Upper lobe of left lung (tissue), 6 donors: ENCODE measurements around the gene CUL9. TPM values are rescaled to one million over a fixed set of nuclear protein-coding genes. Genes with fewer than 3 reads are reported as not detected.

Experiments
- ATAC-seq, 2 donors: fragments of 200-7000 bp; cut with Tn5 transposase; one replicate each; pipeline ENCODE4 v1.9.1; 2022; ENCODE audit warnings: mild to moderate bottlenecking in 2 of 2, moderate library complexity in 2 of 2; ENCODE audit not compliant: low FRiP score in 2 of 2
- DNase-seq, 2 donors: peaks; one replicate each; pipeline ENCODE4 v3.0.0-alpha.2; 2019 to 2020
- H3K27ac ChIP-seq, 4 donors: fragments of 200-600 bp; sonication (generic); one replicate each; pipeline ENCODE4 v1.5.1; 2016 to 2019
- H3K27me3 ChIP-seq, 4 donors: fragments of 200-600 bp; sonication (generic); one replicate each; pipeline ENCODE4 v1.5.1; 2017 to 2019
- H3K36me3 ChIP-seq, 4 donors: fragments of 200-600 bp; sonication (generic); one replicate each; pipeline ENCODE4 v1.5.1; 2016 to 2019
- H3K4me1 ChIP-seq, 4 donors: fragments of 200-600 bp; sonication (generic); one replicate each; pipeline ENCODE4 v1.5.1; 2018 to 2019
- H3K4me3 ChIP-seq, 4 donors: fragments of 200-600 bp; sonication (generic); one replicate each; pipeline ENCODE4 v1.5.1; 2017 to 2019; ENCODE audit warnings: mild to moderate bottlenecking in 2 of 4, moderate library complexity in 1 of 4
- H3K9me3 ChIP-seq, 4 donors: fragments of 200-600 bp; sonication (generic); one replicate each; pipeline ENCODE4 v1.5.1; 2018 to 2019
- CTCF ChIP-seq, 6 experiments: fragments of 450-650 bp in 4 of 6; fragments of 200-600 bp in 2 of 6; sonication (generic) in 2 of 6; IDR thresholded peaks; one replicate each; pipeline ENCODE4 v1.5.1; 2016 to 2019; ENCODE audit warnings: antibody characterized with exemption in 6 of 6
- EP300 ChIP-seq, 4 donors: sonication (generic); formaldehyde crosslinking; IDR thresholded peaks; one replicate each; pipeline ENCODE4 v1.5.1; 2017; ENCODE audit warnings: antibody characterized with exemption in 4 of 4, control low read depth in 2 of 4
- POLR2A ChIP-seq, 4 donors: fragments of 450-650 bp; IDR thresholded peaks; one replicate each; pipeline ENCODE4 v1.5.1; 2016 to 2017; ENCODE audit warnings: antibody characterized with exemption in 4 of 4, mild to moderate bottlenecking in 2 of 4
- POLR2AphosphoS5 ChIP-seq, 2 donors: sonication (generic); formaldehyde crosslinking; IDR thresholded peaks; one replicate each; pipeline ENCODE4 v1.5.1; 2017; ENCODE audit warnings: antibody characterized with exemption in 2 of 2
- WGBS, 2 donors: methylation state at CpG; one replicate each; pipeline ENCODE4 v1.1.5; 2017 to 2018; 5-methylcytosine and 5-hydroxymethylcytosine counted together
- total RNA-seq, 6 donors: library from RNA; depleted of rRNA in 4 of 6; stranded (reverse); fragments of >200 nt in 4 of 6; gene quantifications; one replicate each; pipeline versions ENCODE4 v1.1.0 to v1.2.1, GENCODE V29; 2016 to 2021
- donor health status: DM: no; HTN: no; CAD: no; lungs with moderate emphysema.
- donor health status: DM: no; HTN: yes; CAD: no; lungs with severe emphysema.

Gene CUL9
- total RNA-seq, 6 donors from 2014 or later: 26.9 to 105 (median 47.5) TPM

- H3K4me1 ChIP-seq: peaks cover 7 to 22% (median 9%) of the 10 kb centered on the region in 4 donors
- H3K27me3 ChIP-seq: peaks cover 0 to 15% (median 7%) of the 10 kb centered on the region in 4 donors
- H3K9me3 ChIP-seq: no peaks in the 10 kb centered on the region
- H3K27ac ChIP-seq: no peak within 1 kb of the TSS
- ATAC-seq (no peak), DNase-seq (peak in 1 of 2 donors; percentile 86)
- H3K4me3 ChIP-seq: no peak within 1 kb of the TSS
- 22% methylated on average over 20 of the region's 47 CpGs for whole genome bisulfite sequencing, 2 donors
- TF ChIP-seq POLR2AphosphoS5 (IDR thresholded peaks at IDR 0.05) (no peak), EP300 (IDR thresholded peaks at IDR 0.05) (no peak), POLR2A (IDR thresholded peaks at IDR 0.05) (no peak), CTCF (IDR thresholded peaks at IDR 0.05) (no peak)
- no peaks in the 10 kb centered on the region for H3K36me3 ChIP-seq
These were observed 61.1 kb downstream of the CUL9 start, which contains the start of gene TTBK1 for GRCh38 chr6:43242908-43243663. Gene TTBK1, plus strand, starts transcription at chr6:43243481. Its CDS starts 3,180 bp downstream, at chr6:43246661.

GRCh38 chr6:43243664-43244321, 61.8 kb downstream of the CUL9 start:
- no peak for TF ChIP-seq CTCF (IDR thresholded peaks at IDR 0.05)
- no peak for TF ChIP-seq EP300 (IDR thresholded peaks at IDR 0.05)
- no peak for TF ChIP-seq POLR2AphosphoS5 (IDR thresholded peaks at IDR 0.05)
- no peak for TF ChIP-seq POLR2A (IDR thresholded peaks at IDR 0.05)
- peaks cover 0 to 15% (median 7%) of the 10 kb centered on the region in 4 donors for H3K27me3 ChIP-seq
- no peaks in the 10 kb centered on the region for H3K9me3 ChIP-seq
- H3K36me3 ChIP-seq: no peaks in the 10 kb centered on the region
- no peak overlapping the region for H3K4me3 ChIP-seq
- no peak for ATAC-seq
- H3K27ac ChIP-seq: no peak overlapping the region
- WGBS, 2 donors: 30 to 51% methylated on average over 19 to 29 of the region's 37 CpGs
- DNase-seq: no peak
- H3K4me1 ChIP-seq: peaks cover 7 to 22% (median 9%) of the 10 kb centered on the region in 4 donors

GRCh38 chr6:43246301-43247113, 64.5 kb downstream of the CUL9 start:
- Histone ChIP-seq H3K9me3 (no peaks in the 10 kb centered on the region), H3K4me3 (peak overlapping the region in 3 of 4 donors; percentile 64 to 83 (median 66)), H3K4me1 (peaks cover 7 to 22% (median 9%) of the 10 kb centered on the region in 4 donors), H3K27me3 (peaks cover 0 to 22% (median 7%) of the 10 kb centered on the region in 4 donors), H3K36me3 (no peaks in the 10 kb centered on the region), H3K27ac (peak overlapping the region in 2 of 4 donors; percentile 58 to 63)
- WGBS, 2 donors: 20 to 30% methylated on average over 12 to 27 of the region's 27 CpGs
- TF ChIP-seq CTCF (IDR thresholded peaks at IDR 0.05) (no peak), POLR2AphosphoS5 (IDR thresholded peaks at IDR 0.05) (no peak), EP300 (IDR thresholded peaks at IDR 0.05) (no peak), POLR2A (IDR thresholded peaks at IDR 0.05) (no peak)
- ATAC-seq: peak; percentile 82 to 86
- DNase-seq: peak; percentile 84 to 85

GRCh38 chr6:43247114-43247999, 65.4 kb downstream of the CUL9 start:
- TF ChIP-seq POLR2AphosphoS5 (IDR thresholded peaks at IDR 0.05) (no peak), CTCF (IDR thresholded peaks at IDR 0.05) (no peak), EP300 (IDR thresholded peaks at IDR 0.05) (no peak), POLR2A (IDR thresholded peaks at IDR 0.05) (peak in 1 of 4 donors; percentile 34)
- ATAC-seq: peak; percentile 94 to 95
- Histone ChIP-seq H3K9me3 (no peaks in the 10 kb centered on the region), H3K4me3 (peak overlapping the region; percentile 23 to 83 (median 65)), H3K36me3 (no peaks in the 10 kb centered on the region), H3K4me1 (peaks cover 7 to 22% (median 9%) of the 10 kb centered on the region in 4 donors), H3K27me3 (peaks cover 0 to 25% (median 7%) of the 10 kb centered on the region in 4 donors), H3K27ac (peak overlapping the region in 2 of 4 donors; percentile 58 to 60)
- DNase-seq: peak; percentile 88 to 92
- WGBS, 2 donors: 1 to 3% methylated on average over 18 to 43 of the region's 46 CpGs
